CD4-positive, alpha-beta T cell treated with Interleukin-2 at 100 ng/mL for 4 hours (primary cell): ENCODE measurements around the gene TLK2.
A peak's percentile ranks its signal among the peaks of the same experiment; 100 is the strongest.
"Not testable (repeated sequence)": the region's sequence is repeated elsewhere in the genome, so short reads cannot be mapped to it uniquely, and the experiment has no call there.

Experiments
- DNase-seq: peaks from one replicate; pipeline ENCODE4 v3.0.0-alpha.2; 2020; ENCODE audit warnings: low spot score

Gene TLK2

DNA sequence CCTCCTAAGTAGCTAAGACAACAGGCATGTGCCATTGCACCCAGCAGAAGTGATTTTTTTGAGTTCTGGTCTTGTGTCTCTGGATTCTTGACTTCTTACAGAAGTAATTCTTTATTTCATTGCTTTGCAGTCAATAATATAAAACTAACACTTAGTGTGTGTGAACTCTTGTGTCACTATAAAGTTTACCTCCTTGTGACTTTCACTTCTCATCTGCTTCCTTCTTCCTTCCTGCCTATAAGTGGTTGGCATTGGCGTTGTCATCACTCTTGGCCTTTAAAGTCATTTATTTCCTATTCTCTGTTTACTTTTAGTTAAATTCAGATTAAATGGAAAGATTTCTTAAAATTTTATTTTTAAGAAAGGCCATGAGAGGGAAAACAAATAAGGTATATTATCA, 12.4 kb downstream of the TLK2 start:
- not testable (repeated sequence) for DNase-seq

DNA sequence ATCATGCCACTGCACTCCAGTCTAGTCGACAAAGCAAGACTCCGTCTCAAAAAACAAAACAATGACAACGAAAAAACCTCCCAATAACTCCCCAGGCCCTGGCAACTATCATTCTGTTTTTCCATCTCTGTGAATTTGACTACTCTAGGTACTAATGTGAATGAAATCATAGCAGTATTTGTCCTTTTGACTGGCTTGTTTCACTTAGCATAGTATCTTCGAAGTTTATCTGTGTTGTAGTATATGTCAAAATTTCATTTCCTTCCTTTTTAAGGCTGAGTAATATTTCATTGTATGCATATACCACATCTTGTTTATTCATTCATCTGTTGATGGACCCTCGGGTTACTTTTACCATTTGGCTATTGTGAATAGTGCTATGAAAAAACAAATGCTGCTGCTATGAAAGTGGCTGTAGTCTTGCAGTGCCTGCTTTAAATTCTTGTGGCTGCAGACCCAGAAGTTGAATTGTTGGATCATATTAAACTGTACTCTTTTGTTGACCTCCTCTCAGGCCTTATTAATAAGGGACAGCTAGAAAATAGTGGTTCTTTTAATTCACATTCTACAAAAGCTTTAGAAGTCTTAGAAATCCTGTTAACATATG, 14.5 kb downstream of the TLK2 start:
- DNase-seq: not testable (repeated sequence)

DNA sequence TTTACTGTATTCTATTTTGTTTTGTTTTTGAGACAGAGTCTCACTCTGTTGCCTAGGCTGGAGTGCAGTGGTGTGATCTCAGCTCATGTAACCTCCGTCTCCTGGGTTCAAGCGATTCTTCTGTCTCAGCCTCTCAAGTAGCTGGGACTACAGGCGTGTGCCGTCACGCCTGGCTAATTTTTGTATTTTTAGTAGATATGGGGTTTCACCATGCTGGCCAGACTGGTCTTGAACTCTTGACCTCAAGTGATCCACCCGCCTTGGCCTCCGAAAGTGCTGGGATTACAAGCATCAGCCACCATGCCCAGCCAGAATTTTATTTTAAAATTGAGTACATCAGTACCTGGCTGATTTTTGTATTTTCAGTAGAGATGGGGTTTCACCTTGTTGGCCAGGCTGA, 15.4 kb downstream of the TLK2 start:
- DNase-seq: not testable (repeated sequence)

DNA sequence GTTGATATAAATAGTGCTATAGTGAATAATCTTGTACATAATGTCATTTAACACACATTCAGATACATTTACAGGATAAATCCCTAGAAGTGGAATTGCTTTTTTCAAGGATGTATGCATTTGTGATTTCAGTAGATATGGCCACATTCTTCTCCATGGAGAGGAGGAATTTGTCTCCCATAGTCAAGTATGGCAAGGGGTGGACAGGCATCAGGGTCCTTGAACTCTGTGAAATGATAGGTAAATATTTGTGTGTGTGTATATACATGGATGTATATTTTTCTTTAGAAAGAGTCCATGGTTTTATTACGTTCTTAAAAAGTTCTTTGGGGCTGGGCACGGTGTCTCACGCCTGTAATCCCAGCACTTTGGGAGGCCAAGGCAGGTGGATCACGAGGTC, 17.7 kb downstream of the TLK2 start:
- DNase-seq: not testable (repeated sequence)

DNA sequence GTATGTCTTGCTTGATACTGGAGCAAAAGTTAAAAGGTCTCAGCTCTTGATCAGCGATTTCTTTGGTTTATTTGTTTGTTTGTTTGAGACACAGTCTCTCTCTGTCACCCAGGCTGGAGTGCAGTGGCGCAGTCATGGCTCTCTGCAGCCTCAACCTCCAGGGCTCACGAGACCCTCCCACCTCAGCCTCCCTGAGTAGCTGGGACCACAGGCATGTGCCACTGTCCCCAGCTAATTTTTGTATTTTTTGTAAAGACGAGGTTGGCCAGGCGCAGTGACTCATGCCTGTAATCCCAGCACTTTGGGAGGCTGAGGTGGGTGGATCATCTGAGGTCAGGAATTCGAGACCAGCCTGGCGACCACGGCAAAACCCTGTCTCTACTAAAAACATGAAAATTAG, 20.2 kb downstream of the TLK2 start:
- not testable (repeated sequence) for DNase-seq

DNA sequence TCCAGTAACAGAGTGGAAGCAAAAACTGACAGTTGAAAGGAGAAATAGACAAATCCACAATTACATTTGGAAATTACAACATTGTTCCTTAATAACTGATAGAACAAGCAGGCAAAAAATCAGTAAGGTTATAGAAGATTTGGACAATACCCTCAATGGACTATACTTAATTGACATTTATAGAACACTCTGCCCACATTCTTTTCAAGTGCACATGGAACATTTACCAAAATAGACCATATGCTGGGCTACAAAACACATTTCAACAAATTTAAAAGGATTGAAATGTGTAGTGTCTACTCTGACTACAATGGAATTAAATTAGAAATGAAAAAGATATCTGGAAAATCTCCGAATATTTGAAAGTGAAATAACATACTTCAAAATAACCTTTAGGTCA, 21.8 kb downstream of the TLK2 start:
- not testable (repeated sequence) for DNase-seq

DNA sequence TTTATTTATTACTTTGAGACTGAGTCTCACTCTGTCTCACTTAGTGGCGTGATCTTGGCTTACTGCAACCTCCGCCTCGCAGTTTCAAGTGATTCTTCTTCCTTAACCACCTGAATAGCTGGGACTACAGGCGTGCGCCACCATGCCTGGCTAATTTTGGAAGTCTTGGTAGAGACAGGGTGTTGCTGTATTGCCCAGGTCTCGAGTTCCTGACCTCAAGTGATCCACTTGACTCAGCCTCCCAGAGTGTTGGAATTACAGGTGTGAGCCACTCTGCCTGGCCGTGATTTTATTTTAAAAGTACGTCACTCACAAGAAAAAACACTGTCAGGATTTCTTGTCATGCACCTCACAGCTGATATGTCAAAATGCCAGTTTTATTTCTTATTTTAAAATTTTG, 26.2 kb downstream of the TLK2 start:
- DNase-seq: not testable (repeated sequence)

DNA sequence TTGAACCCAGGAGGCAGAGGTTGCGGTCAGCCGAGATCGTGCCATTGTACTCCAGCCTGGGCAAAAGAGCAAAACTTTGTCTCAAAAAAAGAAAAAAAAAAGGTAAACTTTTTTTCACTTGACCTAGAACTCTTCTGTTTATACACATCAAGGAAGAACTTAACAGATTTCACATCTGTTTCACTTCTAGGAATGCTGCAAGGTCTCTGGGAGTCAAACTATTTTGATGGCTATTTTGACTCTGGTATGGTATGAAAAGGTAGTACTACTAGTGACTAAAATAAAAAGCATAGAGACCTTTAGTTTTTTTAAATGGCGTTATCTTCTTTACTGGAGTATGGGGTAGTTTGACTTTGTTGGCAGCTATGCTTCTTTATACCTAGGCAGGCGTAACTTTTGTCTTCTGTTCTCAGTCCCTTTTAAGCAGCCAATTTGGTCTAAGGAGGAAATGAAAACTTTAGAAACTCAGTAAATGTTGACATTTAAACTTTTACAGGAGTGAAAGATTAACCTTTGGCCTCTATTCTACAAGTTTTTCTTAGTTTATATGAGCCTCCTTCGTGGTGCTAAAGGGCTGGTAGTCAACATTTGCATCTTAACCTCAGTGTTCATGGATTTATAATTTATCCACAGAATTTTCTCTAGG, 28.7 kb downstream of the TLK2 start:
- not testable (repeated sequence) for DNase-seq

DNA sequence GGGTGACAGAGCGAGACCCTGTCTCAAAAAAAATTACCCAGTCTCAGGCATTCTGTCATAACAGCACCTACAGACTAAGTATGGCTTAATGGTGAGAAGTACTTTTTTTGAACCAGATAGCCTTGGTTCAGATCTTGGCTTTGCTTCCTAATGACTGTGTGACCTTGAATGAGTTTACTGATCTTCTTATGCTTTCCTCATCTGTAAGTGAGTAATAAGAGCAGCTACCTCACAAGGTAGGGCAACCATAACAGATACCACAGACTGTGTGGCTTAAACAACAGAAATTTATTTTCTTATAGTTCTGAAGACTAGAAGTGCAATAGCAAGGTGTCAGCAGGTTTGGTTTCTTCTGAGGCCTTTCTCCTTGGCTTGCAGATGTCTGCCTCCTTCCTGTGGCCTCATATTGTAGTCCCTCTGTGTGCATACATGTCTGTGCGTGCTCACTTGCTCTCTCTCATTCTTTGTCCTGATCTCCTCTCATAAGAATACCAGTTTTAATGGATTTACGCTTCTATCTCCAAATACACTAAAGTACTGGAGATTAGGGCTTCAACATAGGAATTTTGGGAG, 31.7 kb downstream of the TLK2 start:
- not testable (repeated sequence) for DNase-seq

DNA sequence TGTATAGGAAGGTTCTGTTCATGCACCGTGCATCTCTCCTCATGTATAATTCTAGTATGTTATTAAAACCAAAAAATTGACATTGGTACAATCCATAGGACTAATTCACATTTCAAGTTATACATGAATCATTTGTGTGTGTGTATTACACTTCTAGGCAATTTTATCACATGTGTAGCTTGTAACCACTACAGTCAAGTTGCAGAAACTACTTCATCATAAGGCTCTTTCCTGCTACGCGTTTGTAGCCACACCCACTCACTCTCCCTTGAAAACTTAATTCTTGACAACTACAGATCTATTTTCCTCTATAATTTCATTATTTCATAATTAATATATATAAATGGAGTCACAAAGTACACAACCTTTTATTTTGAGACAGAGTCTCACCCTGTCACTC, 32.4 kb downstream of the TLK2 start:
- DNase-seq: peak; percentile 14

DNA sequence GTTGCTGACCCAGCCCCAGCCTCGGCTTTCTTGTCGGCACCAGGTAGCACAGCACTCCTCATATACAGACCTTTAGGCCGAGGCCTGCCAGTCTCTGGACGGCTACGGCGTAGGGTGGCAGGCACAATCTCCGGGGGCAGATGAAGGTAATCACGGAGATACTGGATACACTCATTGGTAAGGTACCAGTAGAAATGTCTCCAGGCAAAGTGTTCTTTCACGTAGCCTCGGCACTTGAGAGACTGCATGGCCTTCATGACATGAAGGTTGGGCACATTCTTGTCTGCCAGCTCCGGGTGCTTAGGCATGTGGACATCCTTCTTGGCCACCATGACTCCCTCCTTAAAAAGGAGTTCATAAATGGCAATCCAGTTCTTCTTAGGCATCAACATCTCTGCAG, 37.8 kb downstream of the TLK2 start:
- not testable (repeated sequence) for DNase-seq

DNA sequence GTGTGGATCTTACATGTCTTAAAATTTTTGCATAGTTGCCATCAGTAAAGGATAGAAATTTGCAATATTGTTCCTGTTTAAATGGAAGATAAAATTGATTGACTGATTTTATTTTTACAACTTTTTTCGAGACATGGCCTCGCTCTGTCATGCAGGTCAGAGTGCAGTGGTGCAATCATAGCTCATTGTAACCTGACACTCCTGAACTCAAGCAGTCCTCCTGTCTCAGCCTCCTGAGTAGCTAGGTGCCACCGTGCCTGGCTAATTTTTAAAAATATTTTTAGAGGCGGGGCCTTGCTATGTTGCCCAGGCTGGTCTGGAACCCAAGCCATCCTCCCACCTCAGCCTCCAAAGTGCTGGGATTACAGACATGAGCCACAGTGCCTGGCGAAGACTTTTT, 42.7 kb downstream of the TLK2 start:
- DNase-seq: not testable (repeated sequence)

DNA sequence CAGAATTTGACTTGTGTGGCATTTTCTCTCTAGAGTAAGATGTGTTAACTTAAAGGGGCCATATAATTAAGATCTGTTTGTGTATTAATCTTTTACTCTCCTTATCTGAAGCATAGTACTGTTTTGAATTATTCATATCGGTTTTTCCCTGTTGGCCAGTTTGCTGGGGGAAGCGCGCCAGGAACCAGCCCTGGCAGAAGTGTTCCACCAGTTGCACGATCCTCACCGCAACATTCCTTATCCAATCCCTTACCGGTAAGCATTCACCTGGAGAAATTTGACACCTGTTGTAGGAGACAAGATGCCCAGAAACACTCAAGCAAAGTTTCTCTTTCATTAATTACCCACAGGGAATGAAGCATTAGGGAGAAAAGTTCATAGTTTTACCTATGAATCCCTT, 45.5 kb downstream of the TLK2 start:
- DNase-seq: not testable (repeated sequence)

DNA sequence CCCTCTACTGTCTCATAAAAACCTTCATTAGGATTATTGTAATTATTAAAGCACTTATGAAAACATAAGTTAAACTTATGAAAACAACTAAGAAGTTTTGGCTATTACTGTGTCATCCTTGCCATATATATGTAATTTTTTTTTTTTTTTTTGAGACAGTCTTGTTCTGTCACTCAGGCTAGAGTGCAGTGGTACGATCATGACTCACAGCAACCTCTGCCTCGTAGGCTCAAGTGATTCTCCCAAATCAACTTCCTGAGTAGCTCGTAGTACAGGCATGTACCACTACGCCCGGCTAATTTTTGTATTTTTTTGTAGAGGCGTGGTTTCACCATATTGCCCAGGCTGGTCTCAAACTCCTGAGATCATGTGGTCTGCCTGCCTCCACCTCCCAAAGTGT, 46.7 kb downstream of the TLK2 start:
- DNase-seq: not testable (repeated sequence)

DNA sequence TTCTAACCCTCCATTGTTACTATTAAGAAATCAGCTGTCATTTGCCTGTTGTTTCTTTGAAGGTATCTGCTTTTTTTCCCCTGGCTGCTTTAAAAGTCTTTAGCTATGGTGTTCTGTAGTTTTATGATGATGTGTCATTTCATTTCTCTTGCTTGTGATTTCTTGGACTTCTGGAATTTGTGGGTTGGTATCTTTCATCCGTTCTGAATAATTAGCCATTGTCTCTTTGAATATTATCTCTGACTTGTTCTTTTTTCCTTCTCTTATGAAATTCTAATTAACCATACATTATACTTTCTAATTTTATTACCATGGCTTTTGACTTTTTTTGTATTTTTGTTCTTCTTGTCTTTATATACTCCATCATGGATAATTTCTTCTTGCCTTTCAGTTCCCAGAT, 52.3 kb downstream of the TLK2 start:
- DNase-seq: not testable (repeated sequence)

DNA sequence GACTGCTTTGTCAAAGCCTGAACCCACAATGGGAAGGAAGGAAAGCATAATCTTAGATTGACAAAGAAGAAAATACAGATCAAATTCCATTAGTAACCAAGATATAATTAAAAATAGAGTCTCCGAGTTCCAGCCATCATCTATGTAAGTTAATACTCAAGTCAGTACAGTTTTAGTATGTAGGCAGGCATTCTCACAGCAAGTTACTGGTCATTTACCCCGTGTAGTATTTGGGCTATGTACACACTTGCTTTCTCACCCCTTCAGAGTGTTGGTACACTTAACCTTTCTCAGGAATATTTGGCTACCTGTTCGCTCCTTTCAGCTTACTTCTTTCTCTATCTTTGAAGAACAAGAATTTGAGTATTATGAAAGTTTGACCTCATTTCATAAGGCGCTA, 57.9 kb downstream of the TLK2 start:
- not testable (repeated sequence) for DNase-seq

DNA sequence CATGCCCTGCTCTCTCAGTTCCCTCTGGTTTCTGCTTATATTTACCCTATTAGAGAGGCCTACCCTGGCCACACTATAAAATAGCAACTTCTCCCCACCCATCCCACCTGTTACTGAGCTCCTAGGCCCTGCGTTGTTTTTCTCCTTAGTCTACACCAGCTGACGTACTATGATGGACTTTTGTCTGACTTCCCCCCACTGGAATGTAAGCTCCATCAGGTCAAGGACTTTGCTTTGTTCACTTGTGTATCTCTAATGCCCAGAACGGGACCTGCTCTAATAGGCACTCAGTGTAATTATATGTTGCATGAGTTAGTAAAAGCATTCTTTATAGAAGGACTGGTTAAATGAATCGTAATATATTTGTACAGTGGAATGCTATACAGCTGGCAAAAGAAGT, 62.4 kb downstream of the TLK2 start:
- DNase-seq: not testable (repeated sequence)

DNA sequence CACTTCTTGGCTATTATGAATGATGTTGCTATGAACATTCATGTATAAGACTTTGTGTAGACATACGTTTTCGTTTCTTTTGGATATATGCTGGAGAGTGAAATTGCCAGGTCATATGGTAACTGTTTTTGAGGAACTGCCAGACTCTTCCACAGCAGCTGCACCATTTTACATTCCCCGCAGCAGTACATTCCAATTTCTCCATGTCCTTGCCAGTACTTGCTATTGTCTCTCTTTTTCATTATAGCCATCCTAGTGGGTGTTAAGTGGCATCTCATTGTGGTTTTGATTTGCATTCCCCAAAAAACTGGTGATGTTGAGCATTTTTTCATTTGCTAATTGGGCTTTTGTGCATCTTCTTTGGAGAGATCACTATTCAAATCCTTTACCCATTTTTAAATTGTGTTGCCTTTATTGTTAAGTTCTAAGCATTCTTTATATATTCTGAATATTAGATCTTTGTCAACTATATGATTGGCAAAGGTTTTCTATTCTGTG, 64.7 kb downstream of the TLK2 start:
- not testable (repeated sequence) for DNase-seq

DNA sequence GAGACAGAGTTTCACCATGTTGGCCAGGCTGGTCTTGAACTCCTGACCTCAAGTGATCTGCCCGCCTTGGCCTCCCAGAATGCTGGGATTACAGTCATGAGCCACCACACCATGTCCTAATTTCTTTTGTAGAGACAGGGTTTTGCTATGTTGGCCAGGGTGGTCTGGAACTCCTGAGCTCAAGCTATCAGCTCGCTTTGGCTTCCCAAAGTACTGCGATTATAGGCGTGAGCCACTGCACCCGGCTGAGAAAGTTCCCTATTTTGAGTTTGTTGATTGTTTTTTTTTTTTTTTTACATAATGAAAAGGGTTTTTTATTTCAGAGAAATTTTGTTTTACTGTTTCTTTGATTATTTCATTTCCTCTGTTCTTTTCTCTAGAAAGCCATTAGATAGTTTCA, 67.4 kb downstream of the TLK2 start:
- not testable (repeated sequence) for DNase-seq

DNA sequence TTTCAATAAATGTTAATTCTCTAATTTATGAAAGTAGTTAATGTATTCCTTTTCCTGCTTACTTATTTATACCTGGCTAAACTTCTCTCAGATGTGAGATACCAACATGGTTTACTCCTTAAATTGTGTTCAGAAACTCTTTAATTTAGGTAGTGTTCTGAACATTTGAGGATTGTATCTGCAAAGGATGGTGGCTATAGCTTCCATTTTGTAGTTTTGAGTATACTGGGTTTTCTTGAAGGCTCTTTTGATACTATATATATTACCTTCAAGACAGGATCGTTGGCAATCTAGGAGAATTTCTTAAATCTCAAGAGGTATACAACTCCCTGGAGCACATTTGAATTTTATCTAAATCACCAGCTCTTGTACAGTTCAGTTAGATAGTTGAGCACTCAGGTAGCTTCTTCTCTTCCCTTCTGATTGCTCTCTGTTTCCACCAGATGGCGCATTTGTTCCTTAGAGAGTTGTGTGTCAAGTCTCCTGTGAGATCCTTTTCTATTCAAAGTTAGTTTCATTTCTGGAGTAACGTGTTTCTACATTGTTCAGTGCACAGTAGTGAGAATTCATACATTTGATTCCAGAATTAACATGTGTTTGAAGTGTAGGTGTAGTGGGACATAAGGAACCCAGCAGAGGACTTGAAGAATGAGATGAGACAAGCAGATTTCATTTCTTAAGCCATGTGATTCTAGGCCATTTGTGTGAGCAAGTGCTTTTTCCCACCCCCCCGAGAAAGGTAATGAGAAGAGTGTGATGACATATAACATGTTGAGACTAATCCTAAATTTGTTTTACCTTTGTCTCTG, 74.4 kb downstream of the TLK2 start:
- DNase-seq: peak; percentile 70

DNA sequence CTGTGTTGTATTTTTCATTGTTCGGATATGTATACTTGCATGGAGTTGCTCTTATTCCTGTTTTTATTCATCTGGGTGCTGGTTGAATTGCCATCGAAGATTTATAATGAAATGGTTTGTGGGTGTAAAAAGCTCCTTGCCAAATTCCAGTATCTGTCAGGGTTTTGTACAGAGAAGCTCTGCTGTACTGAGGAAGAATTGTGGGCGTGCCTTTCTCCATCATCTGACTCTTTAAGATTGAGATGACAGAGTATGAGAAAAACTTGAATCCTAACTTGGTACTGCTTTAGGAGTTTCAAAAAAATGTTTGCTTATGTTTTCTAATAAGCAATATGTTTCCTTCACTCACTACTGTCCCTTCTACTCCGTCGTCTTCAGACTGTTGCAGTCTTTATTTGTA, 78.9 kb downstream of the TLK2 start:
- DNase-seq: not testable (repeated sequence)

DNA sequence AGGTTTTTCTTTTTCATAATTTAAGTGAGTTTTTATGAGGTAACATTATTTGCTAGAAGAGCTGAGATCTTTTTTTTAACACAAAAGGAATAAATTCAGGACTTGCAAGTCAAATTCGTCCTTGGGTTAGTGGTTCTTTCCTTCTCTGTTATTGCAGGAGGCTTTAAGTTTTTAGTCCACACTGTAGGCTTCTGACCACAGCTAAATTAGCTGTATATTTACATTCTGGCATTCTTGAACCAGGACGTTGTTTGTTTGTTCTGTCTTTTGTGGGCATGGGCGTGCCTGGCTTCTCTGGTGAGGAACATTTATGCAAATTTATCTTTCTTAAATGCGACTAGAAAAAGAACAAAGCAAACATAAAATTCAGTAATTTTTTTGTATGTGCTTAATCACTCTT, 80.3 kb downstream of the TLK2 start:
- DNase-seq: not testable (repeated sequence)

DNA sequence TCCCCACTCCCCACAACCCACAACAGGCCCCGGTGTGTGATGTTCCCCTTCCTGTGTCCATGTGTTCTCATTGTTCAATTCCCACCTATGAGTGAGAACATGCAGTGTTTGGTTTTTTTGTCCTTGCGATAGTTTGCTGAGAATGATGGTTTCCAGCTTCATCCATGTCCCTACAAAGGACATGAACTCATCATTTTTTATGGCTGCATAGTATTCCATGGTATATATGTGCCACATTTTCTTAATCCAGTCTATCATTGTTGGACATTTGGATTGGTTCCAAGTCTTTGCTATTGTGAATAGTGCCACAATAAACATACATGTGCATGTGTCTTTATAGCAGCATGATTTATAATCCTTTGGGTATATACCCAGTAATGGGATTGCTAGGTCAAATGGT, 82.3 kb downstream of the TLK2 start:
- not testable (repeated sequence) for DNase-seq
